Breast epithelium (tissue), 3 donors: ENCODE data around the gene BTBD7.

ENCODE experiments used
- POLR2A ChIP-seq: fragments of 450-650 bp; IDR thresholded peaks from one replicate; pipeline ENCODE4 v1.6.1; 2016; ENCODE audit warnings: antibody characterized with exemption, mild to moderate bottlenecking, moderate library complexity
- POLR2AphosphoS5 ChIP-seq, 3 donors: sonication (generic); formaldehyde crosslinking; IDR thresholded peaks; one replicate each; pipeline ENCODE4 v1.6.1; 2017; ENCODE audit warnings: antibody characterized with exemption in 3 of 3
- TF ChIP-seq, protein P1 (sequence below), 3 donors: fragments of 450-650 bp; IDR thresholded peaks; one replicate each; pipeline ENCODE4 v1.5.1; 2016 to 2017; ENCODE audit warnings: antibody characterized with exemption in 3 of 3, mild to moderate bottlenecking in 3 of 3, moderate library complexity in 3 of 3

GRCh38 chr14:93337143-93337753 is 4.4 kb upstream of the BTBD7 start:
- TF ChIP-seq POLR2AphosphoS5 (IDR thresholded peaks at IDR 0.05) (no peak), POLR2A (no peak)
- TF ChIP-seq, protein P1, sequence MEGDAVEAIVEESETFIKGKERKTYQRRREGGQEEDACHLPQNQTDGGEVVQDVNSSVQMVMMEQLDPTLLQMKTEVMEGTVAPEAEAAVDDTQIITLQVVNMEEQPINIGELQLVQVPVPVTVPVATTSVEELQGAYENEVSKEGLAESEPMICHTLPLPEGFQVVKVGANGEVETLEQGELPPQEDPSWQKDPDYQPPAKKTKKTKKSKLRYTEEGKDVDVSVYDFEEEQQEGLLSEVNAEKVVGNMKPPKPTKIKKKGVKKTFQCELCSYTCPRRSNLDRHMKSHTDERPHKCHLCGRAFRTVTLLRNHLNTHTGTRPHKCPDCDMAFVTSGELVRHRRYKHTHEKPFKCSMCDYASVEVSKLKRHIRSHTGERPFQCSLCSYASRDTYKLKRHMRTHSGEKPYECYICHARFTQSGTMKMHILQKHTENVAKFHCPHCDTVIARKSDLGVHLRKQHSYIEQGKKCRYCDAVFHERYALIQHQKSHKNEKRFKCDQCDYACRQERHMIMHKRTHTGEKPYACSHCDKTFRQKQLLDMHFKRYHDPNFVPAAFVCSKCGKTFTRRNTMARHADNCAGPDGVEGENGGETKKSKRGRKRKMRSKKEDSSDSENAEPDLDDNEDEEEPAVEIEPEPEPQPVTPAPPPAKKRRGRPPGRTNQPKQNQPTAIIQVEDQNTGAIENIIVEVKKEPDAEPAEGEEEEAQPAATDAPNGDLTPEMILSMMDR (IDR thresholded peaks at IDR 0.05), result no peak
